Measurements from ENCODE around the gene SLC35E1.
"Not testable (repeated sequence)": the region's sequence is repeated elsewhere in the genome, so short reads cannot be mapped to it uniquely, and the experiment has no call there.

SLC35E1 gene

DNA sequence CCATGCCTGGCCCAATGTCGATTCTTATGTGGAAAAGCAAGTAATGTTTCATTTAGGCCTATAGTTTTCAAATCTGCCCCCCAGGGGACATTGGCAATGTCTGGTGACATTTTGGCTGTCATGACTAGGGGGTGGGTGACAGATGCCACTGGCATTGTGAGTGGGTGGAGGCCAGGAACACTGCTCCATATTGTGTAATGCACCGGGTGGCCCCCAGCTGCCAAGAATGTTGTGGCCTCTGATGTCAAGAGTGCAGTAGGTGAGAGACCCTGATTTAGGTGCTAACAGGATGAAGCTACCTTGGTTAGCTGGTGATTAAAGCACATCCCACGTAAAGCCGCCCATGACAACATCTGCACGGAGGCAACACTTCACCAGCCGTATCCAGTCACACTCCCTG lies 65.3 kb downstream of the SLC35E1 start:
- DNase-seq (ENCODE audit: insufficient read length, low spot score) (no peak), FAIRE-seq (no peak)
- no peak for TF ChIP-seq POLR2A (IDR thresholded peaks at IDR 0.05; ENCODE audit: low read depth, low read length)

- FAIRE-seq; DNase-seq (ENCODE audit: insufficient read length, low spot score): not testable (repeated sequence)
These were observed 66.1 kb downstream of the SLC35E1 start for GRCh38 chr19:16506161-16506560.

GRCh38 chr19:16504271-16504670 lies 67.9 kb downstream of the SLC35E1 start:
- TF ChIP-seq POLR2A (IDR thresholded peaks at IDR 0.05; ENCODE audit: low read depth, low read length) = no peak
- DNase-seq (ENCODE audit: insufficient read length, low spot score) = no peak
- no peak for FAIRE-seq
